Cardiac fibroblast (primary cell): ENCODE measurements around the gene PIK3R1.
"Not testable (repeated sequence)": the region's sequence is repeated elsewhere in the genome, so short reads cannot be mapped to it uniquely, and the experiment has no call there.

Experiments used
- DNase-seq, 2 donors: peaks; one replicate each; pipeline versions ENCODE4 v3.0.0 to v3.0.0-alpha.2; 2010; ENCODE audit warnings: low read depth in 2 of 2
- H3K4me3 ChIP-seq, 2 donors: replicated peaks in 1 of 2; 1 replicate in 1 of 2; 2 replicates in 1 of 2; pipeline ENCODE4 v1.5.1; 2011; ENCODE audit warnings: low read depth in 2 of 2, low read length in 2 of 2, mild to moderate bottlenecking in 2 of 2, moderate library complexity in 1 of 2
- CTCF ChIP-seq: IDR thresholded peaks from one replicate; pipeline ENCODE4 v1.5.1; 2011; ENCODE audit warnings: low read depth, mild to moderate bottlenecking, low read length, inconsistent platforms

The PIK3R1 gene

GRCh38 chr5:68200288-68200687 lies 15.3 kb upstream of the PIK3R1 start:
- no peak for DNase-seq
- TF ChIP-seq CTCF, result no peak

GRCh38 chr5:68210654-68211053 lies 4.9 kb upstream of the PIK3R1 start:
- H3K4me3 ChIP-seq, DNase-seq: not testable (repeated sequence)

More at GRCh38 chr5:68200288-68200687, 15.3 kb upstream of the PIK3R1 start:
- H3K4me3 ChIP-seq, result no peak overlapping the region

- peak; percentile 24 to 26 for DNase-seq
- no peak for TF ChIP-seq CTCF
- peak overlapping the region; percentile 57 to 96 for H3K4me3 ChIP-seq
Measured at GRCh38 chr5:68214482-68215207, 911 bp upstream of the PIK3R1 start.

GRCh38 chr5:68215898-68216244 lies 315 bp downstream of the PIK3R1 start:
- peak overlapping the region; percentile 96 to 99 for H3K4me3 ChIP-seq
- DNase-seq, result no peak
- no peak for TF ChIP-seq CTCF

- DNase-seq, result peak; percentile 28 to 37
- no peak for TF ChIP-seq CTCF
- H3K4me3 ChIP-seq, result peak overlapping the region; percentile 96 to 99
Measured at GRCh38 chr5:68216245-68217046, 890 bp downstream of the PIK3R1 start.

- no peak for TF ChIP-seq CTCF
- peak overlapping the region; percentile 96 to 99 for H3K4me3 ChIP-seq
- DNase-seq, result peak; percentile 22 to 34
Measured at GRCh38 chr5:68217047-68217355, 1.4 kb downstream of the PIK3R1 start.

- H3K4me3 ChIP-seq, result peak overlapping the region; percentile 96 to 99
- DNase-seq, result peak; percentile 34 to 47
- TF ChIP-seq CTCF, result no peak
Measured at GRCh38 chr5:68217528-68217927, 2.0 kb downstream of the PIK3R1 start.
